Stimulated activated CD4-positive, alpha-beta T cell treated with anti-CD3 and anti-CD28 coated beads, Interleukin-4, amount 100 ng/mL, for 4 hours (primary cell): ENCODE measurements around the gene MITF.

ENCODE experiments used
- DNase-seq, 2 experiments: peaks; one replicate each; pipeline ENCODE4 v3.0.0-alpha.2; 2020

MITF gene

DNA sequence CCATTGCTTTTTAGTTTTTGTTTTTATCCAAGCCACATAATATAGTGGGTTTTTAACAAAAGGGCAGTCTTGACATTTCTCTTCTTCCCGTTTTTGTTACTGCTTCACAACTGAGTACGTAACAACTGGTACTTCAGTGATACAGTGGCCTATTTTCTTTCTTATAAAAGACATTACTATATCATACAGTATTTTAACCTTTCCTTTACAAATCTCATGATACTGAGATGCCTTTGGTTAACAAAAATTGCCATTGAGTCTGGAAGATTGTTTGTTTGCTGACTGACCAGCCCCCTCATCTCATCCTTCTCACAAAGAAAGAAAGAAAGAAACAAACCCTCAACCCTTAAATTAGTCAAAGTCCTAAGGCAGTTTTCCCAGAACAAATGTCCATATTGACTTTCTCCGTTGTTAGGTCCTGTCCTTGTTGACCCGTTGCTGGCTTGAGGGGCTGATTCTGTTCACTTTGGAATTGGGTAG is 183.3 kb downstream of the MITF start:
- no peak for DNase-seq

- DNase-seq: no peak
Measured at GRCh38 chr3:69925506-69925905, 186.2 kb downstream of the MITF start.

GRCh38 chr3:69926385-69926784 is 187.1 kb downstream of the MITF start:
- no peak for DNase-seq

- no peak for DNase-seq
Measured at GRCh38 chr3:69927571-69927970, 188.3 kb downstream of the MITF start.

DNA sequence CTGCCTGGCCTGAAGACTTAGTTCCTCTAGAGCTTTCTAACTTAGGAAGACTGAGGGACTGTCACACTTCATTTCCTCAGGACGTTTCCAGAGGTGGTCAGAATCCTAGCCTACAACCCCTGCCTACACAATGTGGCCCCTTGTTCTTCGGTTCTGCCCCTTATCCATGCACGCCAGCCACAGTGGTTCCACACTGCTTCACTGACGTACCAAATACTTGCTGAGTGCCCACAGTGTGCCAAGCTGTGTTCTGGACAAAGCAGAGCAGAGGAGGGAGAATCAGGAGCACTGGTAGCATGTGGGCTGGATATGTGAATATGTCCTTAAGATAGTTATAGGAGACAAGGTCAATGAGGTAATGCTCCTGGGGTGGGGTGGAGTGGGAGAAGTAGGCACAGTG is 189.8 kb downstream of the MITF start:
- DNase-seq: no peak

GRCh38 chr3:69930564-69930963 is 191.3 kb downstream of the MITF start:
- DNase-seq: no peak

GRCh38 chr3:69932087-69932486 is 192.8 kb downstream of the MITF start:
- no peak for DNase-seq

DNA sequence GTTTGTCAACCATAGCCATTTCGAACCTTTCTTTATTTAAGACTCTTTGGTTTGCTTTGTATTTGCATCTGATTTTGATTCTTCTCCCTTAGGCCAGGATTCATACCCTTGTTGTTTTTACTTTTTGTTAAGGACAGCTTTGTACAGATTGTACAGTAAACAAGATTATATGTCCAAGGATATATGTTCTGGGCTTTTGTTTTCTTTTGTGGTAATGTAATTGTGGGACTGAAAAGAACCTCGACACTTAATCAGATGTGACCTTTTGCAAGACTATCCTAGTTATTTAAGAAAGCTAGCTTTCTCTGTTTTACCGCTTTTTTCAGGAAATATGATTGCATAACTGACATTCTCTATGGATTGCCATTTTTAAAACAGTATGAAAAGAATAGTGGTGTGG is 193.2 kb downstream of the MITF start:
- DNase-seq: no peak

GRCh38 chr3:69934398-69934797 is 195.1 kb downstream of the MITF start:
- no peak for DNase-seq

DNA sequence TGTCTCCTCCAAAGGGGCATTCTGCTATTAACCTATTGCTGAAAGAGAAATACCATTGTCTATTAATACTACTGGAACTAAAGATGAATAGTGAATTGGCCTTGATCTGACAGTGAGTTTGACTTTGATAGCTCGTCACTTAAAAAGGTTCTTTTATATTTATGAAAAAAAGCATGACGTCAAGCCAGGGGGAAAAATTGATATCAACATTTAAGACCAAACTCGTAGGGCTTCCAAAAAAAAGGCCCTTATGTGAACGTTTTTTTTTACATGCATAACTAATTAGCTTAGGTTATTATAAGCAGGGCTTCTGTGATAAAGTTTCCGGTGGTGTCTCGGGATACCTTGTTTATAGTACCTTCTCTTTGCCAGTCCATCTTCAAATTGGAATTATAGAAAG is 197.0 kb downstream of the MITF start:
- no peak for DNase-seq

DNA sequence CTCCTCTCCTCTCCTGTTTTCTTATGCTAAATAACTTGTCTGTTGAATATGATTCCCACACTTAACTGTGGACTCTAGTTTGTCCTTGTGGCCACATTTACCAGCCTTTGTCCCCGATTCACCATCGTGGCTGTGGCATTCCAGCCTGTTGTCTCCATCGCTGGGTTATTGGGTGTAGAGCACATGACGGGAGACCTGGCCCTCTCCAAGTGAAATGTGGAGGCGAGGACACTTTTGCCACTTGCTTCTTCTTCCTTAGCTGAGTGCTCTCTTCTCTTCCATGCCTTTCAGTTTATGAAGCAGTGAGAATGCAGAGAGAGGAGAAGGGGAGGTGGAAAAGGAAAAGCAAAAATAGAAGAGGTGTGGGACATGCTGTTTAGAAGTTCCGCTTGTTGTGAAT is 198.8 kb downstream of the MITF start:
- DNase-seq: no peak

DNA sequence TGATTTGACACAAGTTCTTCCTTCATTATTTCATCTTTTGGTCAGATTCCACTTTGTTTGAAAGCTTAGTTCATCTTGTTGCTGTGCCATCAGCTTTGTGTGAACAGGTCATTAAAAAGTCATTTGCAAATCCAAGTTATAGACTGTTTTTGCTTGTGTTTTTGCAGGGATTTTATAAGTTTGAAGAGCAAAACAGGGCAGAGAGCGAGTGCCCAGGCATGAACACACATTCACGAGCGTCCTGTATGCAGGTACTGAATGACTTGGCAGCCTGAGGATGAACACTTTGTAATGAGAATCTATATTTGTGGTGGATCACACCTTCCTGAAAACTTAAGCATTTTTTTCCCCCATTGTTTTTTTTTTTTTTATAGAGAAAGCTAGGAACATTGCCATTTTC is 199.7 kb downstream of the MITF start:
- DNase-seq: no peak

- no peak for DNase-seq
Measured at GRCh38 chr3:69941037-69941436, 201.8 kb downstream of the MITF start.

- DNase-seq: no peak
Measured at GRCh38 chr3:69941439-69942176, 202.3 kb downstream of the MITF start.

- no peak for DNase-seq
Measured at GRCh38 chr3:69944931-69945493, 205.7 kb downstream of the MITF start.

- no peak for DNase-seq
Measured at GRCh38 chr3:69948246-69948862, 209.1 kb downstream of the MITF start.

DNA sequence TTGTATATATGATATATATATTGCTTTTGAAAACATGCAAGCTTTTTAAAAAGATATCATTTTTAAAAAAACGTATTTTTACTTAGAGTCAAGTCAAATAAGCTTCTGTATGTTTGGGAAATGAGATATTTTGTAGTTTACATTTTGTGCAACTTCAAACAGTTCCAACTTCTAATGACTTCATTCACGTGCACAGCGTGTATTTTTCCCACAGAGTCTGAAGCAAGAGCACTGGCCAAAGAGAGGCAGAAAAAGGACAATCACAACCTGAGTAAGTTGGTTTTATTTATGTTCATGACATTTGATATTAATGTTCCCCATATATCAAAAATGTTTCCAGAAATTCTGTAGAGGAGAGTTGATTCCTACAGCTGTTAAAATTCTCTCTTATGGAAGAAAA is 212.4 kb downstream of the MITF start:
- no peak for DNase-seq

DNA sequence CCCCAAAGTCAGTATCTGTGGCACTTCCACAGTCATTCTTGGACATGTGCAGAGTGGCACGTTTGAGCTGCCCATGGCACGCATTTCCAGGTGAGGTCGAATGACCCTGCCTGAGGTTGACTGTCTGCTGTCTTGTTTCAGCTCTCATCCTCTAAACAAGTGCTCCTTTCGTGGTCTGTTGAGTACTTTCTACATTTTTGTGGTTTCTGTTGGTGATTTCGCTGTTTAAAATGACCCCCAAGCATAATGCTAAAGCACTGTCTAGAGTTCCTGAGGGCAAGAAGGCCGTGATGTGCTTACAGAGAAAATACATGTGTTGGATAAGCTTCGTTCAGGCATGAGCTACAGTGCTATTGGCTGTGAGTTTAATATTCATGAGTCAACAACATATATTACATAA is 220.3 kb downstream of the MITF start:
- DNase-seq: no peak

DNA sequence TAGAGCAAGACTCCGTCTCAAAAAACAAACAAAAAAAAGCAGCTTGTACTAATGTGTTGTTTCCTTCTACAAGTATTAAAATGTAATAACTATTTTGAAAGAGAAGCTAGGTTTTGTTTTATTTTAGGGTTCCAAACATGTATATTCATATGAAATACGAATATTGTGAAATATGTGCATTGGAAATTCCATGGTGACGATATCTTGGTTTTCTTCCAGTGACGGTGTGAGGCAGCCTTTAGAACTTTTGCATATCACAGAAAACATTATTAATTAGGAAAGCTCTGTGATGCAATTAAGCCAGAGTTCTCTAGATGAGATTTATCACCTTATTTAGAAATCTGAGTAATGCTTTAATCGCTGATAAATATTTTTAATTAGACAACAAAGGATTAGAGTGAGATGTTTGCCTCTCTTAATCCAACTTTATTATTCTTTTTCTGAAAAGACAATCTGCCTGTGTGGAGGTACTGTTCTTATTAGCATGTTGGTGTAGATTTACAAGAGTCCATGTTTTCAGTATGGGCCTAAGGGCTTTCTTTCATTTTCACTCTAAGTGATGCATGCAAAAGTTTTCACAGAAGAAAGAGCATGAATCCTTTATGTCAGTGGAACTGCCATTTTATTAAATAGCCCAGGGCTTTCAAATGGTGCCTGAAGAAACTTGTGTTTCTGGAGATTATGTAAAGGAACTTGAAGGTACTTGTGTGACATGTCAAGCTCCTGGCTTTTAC is 222.6 kb downstream of the MITF start:
- DNase-seq: no peak

DNA sequence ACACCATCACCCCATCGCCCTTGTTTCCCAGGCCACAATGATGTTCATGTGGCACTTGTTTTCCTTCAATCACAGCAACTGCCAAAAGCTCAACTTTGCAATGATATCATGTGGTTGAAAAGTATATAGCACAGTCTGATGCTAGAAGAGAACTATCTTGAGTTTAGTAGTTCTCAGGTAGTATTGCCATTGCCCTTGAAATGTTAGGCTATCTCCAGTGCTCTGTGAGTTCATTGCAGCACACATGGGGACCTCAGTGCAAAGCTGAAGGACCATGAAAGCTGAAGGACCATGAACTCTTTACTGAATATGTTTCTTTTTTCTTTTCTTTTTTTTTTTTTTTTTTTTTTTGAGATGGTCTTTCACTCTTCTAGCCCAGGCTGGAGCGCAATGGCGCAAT is 224.4 kb downstream of the MITF start:
- DNase-seq: no peak

- DNase-seq: no peak
Measured at GRCh38 chr3:69967156-69967555, 227.9 kb downstream of the MITF start.

DNA sequence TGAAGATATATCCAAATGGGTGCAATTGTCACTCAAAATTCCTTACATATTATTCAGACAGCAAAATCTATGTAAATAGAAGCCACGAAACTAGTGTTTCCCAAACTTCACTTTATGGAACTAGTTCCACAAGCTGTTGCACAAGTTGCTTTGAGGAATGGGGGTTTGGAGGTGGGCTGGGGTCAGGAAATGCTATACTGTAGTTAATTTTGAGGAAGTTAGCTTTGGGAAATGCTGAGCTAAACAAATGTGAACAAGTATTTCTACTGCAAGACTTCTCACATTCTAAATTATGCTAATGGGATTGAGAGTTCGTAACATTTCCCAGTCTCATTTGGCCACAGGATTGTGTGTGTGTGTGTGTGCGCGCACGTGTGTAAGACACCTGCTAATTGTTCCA is 231.6 kb downstream of the MITF start:
- no peak for DNase-seq

GRCh38 chr3:69972672-69973071 is 233.4 kb downstream of the MITF start:
- no peak for DNase-seq

- DNase-seq: no peak
Measured at GRCh38 chr3:69976021-69976420, 236.8 kb downstream of the MITF start.
